Measurements from ENCODE around the gene SLC26A4.
A peak's percentile ranks its signal among the peaks of the same experiment; 100 is the strongest.

- TF ChIP-seq CTCF (IDR thresholded peaks at IDR 0.05; ENCODE audit: low read depth, low read length, poor library complexity, severe bottlenecking) (peak; percentile 26), EZH2phosphoT487 (IDR thresholded peaks at IDR 0.05; ENCODE audit: borderline replicate concordance, low read length) (peak; percentile 88)
Observed at GRCh38 chr7:107661081-107661864, 645 bp downstream of the SLC26A4 start.
